H9 (cell line): ENCODE measurements around the gene SRSF12. TPM values are rescaled to one million over a fixed set of nuclear protein-coding genes. Genes with fewer than 3 reads are reported as not detected.

Experiments
- DNase-seq: peaks from one replicate; pipeline ENCODE4 v3.0.0-alpha.2; 2017
- H2AFZ ChIP-seq: one replicate; pipeline ENCODE4 v1.6.1; 2013; ENCODE audit warnings: mild to moderate bottlenecking, low read length, control low read depth, moderate library complexity
- H2AK5ac ChIP-seq: 2 replicates; pipeline ENCODE4 v1.6.1; 2013; ENCODE audit warnings: low read length, control low read depth, mixed read lengths; ENCODE audit not compliant: insufficient read length
- H2BK120ac ChIP-seq: one replicate; pipeline ENCODE4 v1.6.1; 2013; ENCODE audit warnings: low read depth, mild to moderate bottlenecking, low read length, control low read depth, inconsistent platforms; ENCODE audit not compliant: poor library complexity, severe bottlenecking
- H2BK12ac ChIP-seq: 2 replicates; pipeline ENCODE4 v1.6.1; 2013; ENCODE audit warnings: low read length, control low read depth, mixed read lengths, low read depth; ENCODE audit not compliant: insufficient read length
- H2BK15ac ChIP-seq: 2 replicates; pipeline ENCODE4 v1.6.1; 2013; ENCODE audit warnings: low read depth, low read length, control low read depth
- H2BK20ac ChIP-seq: one replicate; pipeline ENCODE4 v1.6.1; 2013; ENCODE audit warnings: low read depth, mild to moderate bottlenecking, low read length, control low read depth, inconsistent platforms; ENCODE audit not compliant: poor library complexity, severe bottlenecking
- H2BK5ac ChIP-seq: 2 replicates; pipeline ENCODE4 v1.6.1; 2013; ENCODE audit warnings: low read length, control low read depth, mixed read lengths; ENCODE audit not compliant: insufficient read length
- H3K14ac ChIP-seq: 2 replicates; pipeline ENCODE4 v1.6.1; 2013; ENCODE audit warnings: low read length, control low read depth; ENCODE audit not compliant: insufficient read depth
- H3K18ac ChIP-seq: 2 replicates; pipeline ENCODE4 v1.6.1; 2013; ENCODE audit warnings: low read depth, mild to moderate bottlenecking, mixed read lengths, low read length, control low read depth; ENCODE audit not compliant: insufficient read length
- H3K23ac ChIP-seq: 2 replicates; pipeline ENCODE4 v1.6.1; 2013; ENCODE audit warnings: low read length, control low read depth, mixed read lengths, low read depth; ENCODE audit not compliant: insufficient read length
- H3K23me2 ChIP-seq: 2 replicates; pipeline ENCODE4 v1.6.1; 2013; ENCODE audit warnings: low read depth, mild to moderate bottlenecking, mixed read lengths, low read length, control low read depth; ENCODE audit not compliant: insufficient read length, poor library complexity, severe bottlenecking
- H3K27ac ChIP-seq: 2 replicates; pipeline ENCODE4 v1.5.1; 2013; ENCODE audit warnings: low read length, control low read depth, mixed read lengths, low read depth; ENCODE audit not compliant: insufficient read length
- H3K27me3 ChIP-seq: 2 replicates; pipeline ENCODE4 v1.6.1; 2013; ENCODE audit warnings: low read length, control low read depth, inconsistent platforms; ENCODE audit not compliant: insufficient read depth
- H3K4ac ChIP-seq: 2 replicates; pipeline ENCODE4 v1.6.1; 2013; ENCODE audit warnings: low read depth, mild to moderate bottlenecking, control low read depth, inconsistent platforms, low read length, moderate library complexity
- H3K4me1 ChIP-seq: 2 replicates; pipeline ENCODE4 v1.6.1; 2013; ENCODE audit warnings: low read length, control low read depth, inconsistent platforms; ENCODE audit not compliant: insufficient read depth
- H3K4me2 ChIP-seq: 2 replicates; pipeline ENCODE4 v1.6.1; 2013; ENCODE audit warnings: low read length, control low read depth, mixed read lengths; ENCODE audit not compliant: insufficient read length, insufficient read depth
- H3K56ac ChIP-seq: 2 replicates; pipeline ENCODE4 v1.6.1; 2013; ENCODE audit warnings: low read depth, mild to moderate bottlenecking, mixed read lengths, low read length, control low read depth; ENCODE audit not compliant: insufficient read length
- H3K79me1 ChIP-seq: 2 replicates; pipeline ENCODE4 v1.6.1; 2013; ENCODE audit warnings: low read depth, mild to moderate bottlenecking, moderate library complexity, low read length, control low read depth, inconsistent platforms; ENCODE audit not compliant: insufficient read depth, poor library complexity, severe bottlenecking
- H3K79me2 ChIP-seq: 2 replicates; pipeline ENCODE4 v1.6.1; 2013; ENCODE audit warnings: low read length, control low read depth, inconsistent platforms; ENCODE audit not compliant: insufficient read depth
- H3K9ac ChIP-seq: 2 replicates; pipeline ENCODE4 v1.6.1; 2013; ENCODE audit warnings: low read length, control low read depth, mixed read lengths; ENCODE audit not compliant: insufficient read length; ENCODE audit errors: extremely low read depth
- H3K9me3 ChIP-seq: one replicate; pipeline ENCODE4 v1.6.1; 2013; ENCODE audit warnings: low read depth, low read length, inconsistent platforms; ENCODE audit not compliant: control insufficient read depth
- H3T11ph ChIP-seq: one replicate; pipeline ENCODE4 v1.6.1; 2013; ENCODE audit warnings: mild to moderate bottlenecking, low read length, control low read depth, inconsistent platforms
- H4K20me1 ChIP-seq: one replicate; pipeline ENCODE4 v1.6.1; 2013; ENCODE audit not compliant: control insufficient read depth, insufficient read length, insufficient read depth
- H4K5ac ChIP-seq: 2 replicates; pipeline ENCODE4 v1.6.1; 2013; ENCODE audit warnings: low read depth, mild to moderate bottlenecking, mixed read lengths, low read length, control low read depth; ENCODE audit not compliant: insufficient read length
- H4K8ac ChIP-seq: replicated peaks from 2 replicates; pipeline ENCODE4 v1.6.1; 2013; ENCODE audit warnings: low read length, control low read depth, mixed read lengths, low read depth; ENCODE audit not compliant: insufficient read length
- H4K91ac ChIP-seq: 2 replicates; pipeline ENCODE4 v1.6.1; 2013; ENCODE audit warnings: low read depth, mild to moderate bottlenecking, moderate library complexity, mixed read lengths, low read length, control low read depth; ENCODE audit not compliant: insufficient read length
- H3K27ac Mint-ChIP-seq, 3 experiments: 2 replicates in 2 of 3; 3 replicates in 1 of 3; pipeline ENCODE4 v1.8.0; 2020 to 2021; ENCODE audit warnings: mixed read lengths in 3 of 3, mild to moderate bottlenecking in 1 of 3, moderate library complexity in 1 of 3
- H3K27me3 Mint-ChIP-seq: 2 replicates; pipeline ENCODE4 v1.8.0; 2021; ENCODE audit warnings: low read depth, mild to moderate bottlenecking, moderate library complexity, mixed read lengths
- H3K36me3 Mint-ChIP-seq, 3 experiments: 2 replicates in 2 of 3; 3 replicates in 1 of 3; pipeline ENCODE4 v1.8.0; 2020 to 2021; ENCODE audit warnings: low read depth in 3 of 3, mixed read lengths in 3 of 3; ENCODE audit not compliant: insufficient read depth in 1 of 3
- H3K4me1 Mint-ChIP-seq, 2 experiments: 2 replicates each; pipeline ENCODE4 v1.8.0; 2020; ENCODE audit warnings: mixed read lengths in 2 of 2
- H3K4me3 Mint-ChIP-seq, 2 experiments: 2 replicates in 1 of 2; 3 replicates in 1 of 2; pipeline ENCODE4 v1.8.0; 2020 to 2021; ENCODE audit warnings: mild to moderate bottlenecking in 2 of 2, mixed read lengths in 2 of 2, moderate library complexity in 1 of 2
- H3K9me3 Mint-ChIP-seq, 2 experiments: 2 replicates in 1 of 2; 3 replicates in 1 of 2; pipeline ENCODE4 v1.8.0; 2020; ENCODE audit warnings: mild to moderate bottlenecking in 2 of 2, mixed read lengths in 2 of 2, moderate library complexity in 1 of 2
- CTCF ChIP-seq: fragments of 200-600 bp; sonication (generic); conservative IDR thresholded peaks from 3 replicates; pipeline ENCODE4 v1.8.0; 2021; ENCODE audit warnings: antibody characterized with exemption, mild to moderate bottlenecking
- WGBS: extraction: QIAGEN DNeasy Blood & Tissue Kit; methylation state at CpG from one replicate; pipeline ENCODE4 v1.1.7; 2013; ENCODE audit warnings: missing lambda C conversion rate, low lambda C conversion rate, mixed read lengths; ENCODE audit not compliant: insufficient read length; ENCODE audit errors: extremely low coverage; 5-methylcytosine and 5-hydroxymethylcytosine counted together
- total RNA-seq: library from RNA; stranded (reverse); gene quantifications from 2 replicates; pipeline ENCODE4 v1.2.1, GENCODE V29; 2021

Gene SRSF12
- total RNA-seq, 1 experiment from 2014 or later = 7.6 TPM

- Histone ChIP-seq H4K8ac (no peak overlapping the region), H4K91ac (no peak overlapping the region), H3T11ph (no peak overlapping the region), H2BK5ac (no peak overlapping the region), H3K4me2 (no peak overlapping the region), H2BK12ac (no peak overlapping the region), H3K79me2 (peaks cover 4% of the 10 kb centered on the region; the same call in 1 of the 2 replicates), H3K9me3 (no peaks in the 10 kb centered on the region), H2BK20ac (no peak overlapping the region), H3K14ac (no peak overlapping the region), H3K27ac (no peak overlapping the region), H3K23ac (no peak overlapping the region), H2BK120ac (no peak overlapping the region), H3K18ac (no peak overlapping the region), H4K5ac (no peak overlapping the region), H2BK15ac (no peak overlapping the region), H3K4ac (no peak overlapping the region), H3K56ac (no peak overlapping the region), H2AFZ (no peak overlapping the region), H3K9ac (no peak overlapping the region), H3K79me1 (no peaks in the 10 kb centered on the region), H3K27me3 (no peaks in the 10 kb centered on the region), H3K4me1 (peaks cover 8% of the 10 kb centered on the region; the same call in 1 of the 2 replicates), H3K23me2 (no peaks in the 10 kb centered on the region), H4K20me1 (no peaks in the 10 kb centered on the region), H2AK5ac (no peak overlapping the region)
- no CpG with 5 or more reads among the region's 1 CpG for WGBS
- Mint-ChIP-seq H3K4me3 (no peak overlapping the region), H3K4me1 (peaks cover 38 to 42% of the 10 kb centered on the region in 2 experiments), H3K9me3 (no peaks in the 10 kb centered on the region), H3K27me3 (no peaks in the 10 kb centered on the region; the same call in 1 of the 2 replicates), H3K27ac (0 out of 7 replicates have a peak overlapping the region, but pooled peaks of 1 of the 3 experiments have one; percentile 13), H3K36me3 (peaks cover 11 to 28% (median 18%) of the 10 kb centered on the region in 3 experiments; a peak in 6 of 7 replicates)
- TF ChIP-seq CTCF = no peak
- DNase-seq = no peak
Observed at GRCh38 chr6:89087881-89088280, 30.0 kb downstream of the SRSF12 start.
